GM18498 (cell line): ENCODE data around the gene NID1.
A peak's percentile ranks its signal among the peaks of the same experiment; 100 is the strongest.
"Not testable (repeated sequence)": the region's sequence is repeated elsewhere in the genome, so short reads cannot be mapped to it uniquely, and the experiment has no call there.

Experiments used
- ATAC-seq: cut with Tn5 transposase; IDR thresholded peaks from one replicate; pipeline ENCODE4 v1.9.1; 2021; ENCODE audit warnings: mild to moderate bottlenecking, moderate library complexity; ENCODE audit not compliant: unreplicated experiment

NID1 gene

GRCh38 chr1:235971571-235972310 is 93.1 kb downstream of the NID1 start:
- ATAC-seq: peak; percentile 97

GRCh38 chr1:235971020-235971419 is 93.9 kb downstream of the NID1 start:
- no peak for ATAC-seq

GRCh38 chr1:235968831-235969230 is 96.1 kb downstream of the NID1 start:
- no peak for ATAC-seq

GRCh38 chr1:235966134-235966533 is 98.8 kb downstream of the NID1 start:
- ATAC-seq: not testable (repeated sequence)

GRCh38 chr1:235960809-235961208 is 104.1 kb downstream of the NID1 start:
- ATAC-seq: no peak

- ATAC-seq: no peak
Measured at GRCh38 chr1:235958021-235958420, 106.9 kb downstream of the NID1 start.

GRCh38 chr1:235955777-235956176 is 109.1 kb downstream of the NID1 start:
- ATAC-seq: no peak

- peak; percentile 97 for ATAC-seq
Measured at GRCh38 chr1:235954306-235955283, 110.3 kb downstream of the NID1 start.

GRCh38 chr1:235953801-235954200 is 111.1 kb downstream of the NID1 start:
- no peak for ATAC-seq

- ATAC-seq: peak; percentile 41
Measured at GRCh38 chr1:235952950-235953615, 111.8 kb downstream of the NID1 start.

GRCh38 chr1:235951661-235952060 is 113.2 kb downstream of the NID1 start:
- ATAC-seq: no peak

GRCh38 chr1:235950318-235950717 is 114.6 kb downstream of the NID1 start:
- ATAC-seq: no peak

- ATAC-seq: no peak
Measured at GRCh38 chr1:235948774-235949427, 116.0 kb downstream of the NID1 start.

- ATAC-seq: no peak
Measured at GRCh38 chr1:235947989-235948388, 116.9 kb downstream of the NID1 start.

GRCh38 chr1:235946571-235946981 is 118.3 kb downstream of the NID1 start:
- peak; percentile 55 for ATAC-seq

GRCh38 chr1:235945775-235946570 is 118.9 kb downstream of the NID1 start:
- ATAC-seq: peak; percentile 65

GRCh38 chr1:235943581-235944114 is 121.2 kb downstream of the NID1 start:
- ATAC-seq: no peak

GRCh38 chr1:235942979-235943575 is 121.8 kb downstream of the NID1 start:
- no peak for ATAC-seq

GRCh38 chr1:235942625-235942934 is 122.3 kb downstream of the NID1 start:
- ATAC-seq: no peak
